GM08714 (cell line): ENCODE results near the gene ARMC8.

Source experiments
- H3K4me3 ChIP-seq: fragments of 200-500 bp; sonication (Bioruptor generic); 2 replicates; pipeline ENCODE4 v1.5.1; 2014; ENCODE audit warnings: mild to moderate bottlenecking, low read length, inconsistent platforms
- ZNF274 ChIP-seq: IDR thresholded peaks from 2 replicates; pipeline ENCODE4 v1.6.1; 2012; ENCODE audit warnings: mild to moderate bottlenecking, low read depth, low read length

The ARMC8 gene

DNA sequence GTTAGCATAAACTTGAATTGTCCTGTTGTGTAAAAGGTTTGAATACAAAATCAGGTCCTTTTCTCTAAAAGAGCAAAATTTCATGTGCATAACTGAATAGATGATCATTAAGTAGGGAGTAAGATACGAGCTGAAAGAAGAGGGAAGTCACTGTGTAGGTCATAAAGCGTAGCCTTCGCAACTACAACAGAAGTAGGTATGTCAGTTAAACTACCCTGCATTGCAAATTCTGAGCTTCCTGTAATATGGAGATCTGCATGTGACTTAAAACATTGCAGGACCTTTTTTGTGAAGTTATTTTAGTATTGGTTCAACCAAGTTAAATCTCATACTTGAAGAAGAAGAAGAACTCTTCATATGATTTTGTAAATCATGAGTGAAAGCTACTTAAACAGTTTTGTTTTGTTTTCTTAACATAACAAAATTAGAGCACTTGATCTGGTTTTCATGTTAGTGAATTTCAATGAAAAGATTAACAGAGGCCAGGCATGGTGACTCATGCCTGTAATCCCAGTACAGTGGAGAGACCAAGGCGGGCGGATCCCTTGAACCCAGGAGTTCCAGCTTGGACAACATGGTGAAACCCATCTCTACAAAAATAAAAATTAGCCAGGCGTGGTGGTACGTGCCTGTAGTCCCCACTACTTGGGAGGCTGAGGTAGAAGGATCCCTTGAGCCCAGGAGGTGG lies 26.4 kb downstream of the ARMC8 start:
- no peak overlapping the region for H3K4me3 ChIP-seq
- no peak for TF ChIP-seq ZNF274

DNA sequence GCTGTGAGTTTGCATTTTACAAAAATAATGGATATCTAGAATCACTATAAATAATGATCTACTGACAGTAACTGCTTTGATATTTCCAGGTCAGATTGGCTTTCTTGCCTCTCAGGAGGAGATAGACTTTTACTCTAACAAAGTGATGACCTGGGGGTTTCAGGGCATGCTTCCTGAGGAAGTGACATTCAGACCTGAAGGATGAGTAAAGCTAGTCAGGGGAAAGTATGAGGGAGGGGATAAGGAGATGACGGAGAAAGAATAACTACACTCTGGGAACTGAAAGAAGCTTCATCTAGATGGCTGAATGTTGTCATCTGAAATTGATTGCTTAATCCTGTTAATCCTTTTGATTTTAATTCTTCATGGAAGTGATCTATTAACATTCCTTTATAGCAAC lies 32.2 kb downstream of the ARMC8 start:
- no peak for TF ChIP-seq ZNF274
- no peak overlapping the region for H3K4me3 ChIP-seq

DNA sequence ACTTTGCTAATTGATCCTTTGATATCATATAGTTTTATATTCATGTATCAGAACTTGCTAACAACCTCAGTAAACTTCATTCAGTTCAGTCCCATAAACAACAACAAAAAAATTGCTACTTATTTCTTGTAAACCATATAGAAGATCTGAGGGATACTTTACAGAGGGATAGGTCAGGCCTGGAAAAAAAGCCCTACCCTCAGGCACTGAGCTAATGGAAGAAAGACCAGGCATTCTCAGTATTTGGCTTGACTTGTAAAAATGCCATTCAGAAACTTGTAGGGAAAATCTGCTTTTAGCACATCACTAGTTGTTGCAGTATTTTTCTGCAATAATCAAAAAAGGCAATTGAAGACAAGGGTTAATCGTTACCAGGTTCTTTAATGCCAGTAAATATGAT lies 33.1 kb downstream of the ARMC8 start:
- no peak overlapping the region for H3K4me3 ChIP-seq
- TF ChIP-seq ZNF274, result no peak

DNA sequence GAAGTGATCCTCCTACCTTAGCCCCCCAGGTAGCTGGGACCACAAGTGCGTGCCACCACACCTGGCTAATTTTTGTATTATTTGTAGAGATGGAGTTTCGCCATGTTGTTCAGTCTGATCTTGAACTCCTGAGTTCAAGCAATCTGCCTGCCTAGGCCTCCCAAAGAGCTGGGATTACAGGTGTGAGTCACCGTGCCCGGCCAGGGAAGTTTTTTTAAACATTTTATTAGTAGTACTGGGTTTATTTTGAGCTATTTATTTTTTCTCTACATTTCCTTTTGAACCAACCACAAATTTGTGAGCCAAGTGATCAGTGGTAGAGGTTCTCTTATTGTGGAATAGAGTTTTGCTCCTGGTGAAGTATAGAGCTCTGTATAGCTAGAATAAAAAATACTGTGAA lies 33.7 kb downstream of the ARMC8 start:
- H3K4me3 ChIP-seq, result no peak overlapping the region
- no peak for TF ChIP-seq ZNF274

DNA sequence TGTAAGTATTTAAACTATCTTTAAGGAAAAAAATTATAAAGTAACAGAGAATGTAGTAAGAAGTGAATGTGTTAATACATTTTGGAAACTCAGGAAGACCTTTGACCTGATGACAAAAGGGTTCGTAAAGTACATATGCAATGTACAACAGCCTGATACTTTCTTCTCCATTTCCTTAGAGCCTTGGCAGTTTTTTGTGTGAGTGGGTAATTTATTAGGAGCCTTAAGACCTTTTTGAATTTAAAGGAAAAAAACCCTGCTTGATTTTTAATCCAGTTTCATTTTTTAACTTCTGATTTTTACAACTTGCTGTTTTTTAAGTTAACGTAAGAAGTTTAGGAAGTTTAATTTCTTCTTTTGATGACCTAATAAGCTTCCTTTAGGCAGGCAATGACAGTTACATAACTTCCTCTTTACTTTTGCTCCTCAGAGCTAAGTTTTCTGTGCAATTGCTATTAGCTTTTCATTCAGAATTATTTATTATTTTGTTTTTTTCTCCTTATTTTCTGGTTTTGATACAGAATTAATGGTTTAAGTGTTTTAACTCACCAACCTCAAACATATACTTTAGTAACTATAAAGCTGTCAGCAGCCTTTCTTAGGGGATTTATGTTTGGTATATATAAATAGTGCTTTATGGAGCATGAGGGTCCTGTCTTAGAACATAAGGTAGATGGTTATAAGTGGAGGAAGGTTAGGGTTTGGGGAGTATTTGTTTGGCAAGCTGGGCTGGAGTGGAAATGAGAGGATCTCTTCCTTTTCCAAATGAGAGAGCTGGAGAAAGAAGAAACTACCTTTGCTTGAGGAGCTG lies 35.2 kb downstream of the ARMC8 start:
- H3K4me3 ChIP-seq, result no peak overlapping the region
- TF ChIP-seq ZNF274, result no peak

DNA sequence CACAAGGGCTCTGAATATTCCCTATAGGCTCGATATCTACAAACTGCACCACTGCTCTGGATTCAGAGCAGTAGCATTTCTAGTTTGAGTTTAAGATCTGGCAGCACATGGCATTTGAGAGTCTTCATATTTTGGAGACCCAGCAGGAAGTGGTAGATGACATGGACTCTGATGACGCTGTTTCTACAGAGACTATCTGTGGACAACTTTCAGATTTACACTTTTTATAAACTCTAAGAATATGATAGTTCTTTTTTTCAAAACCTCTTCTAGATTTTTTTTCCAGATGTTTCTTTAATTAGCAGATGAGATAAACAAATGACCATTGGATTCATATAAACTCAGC lies 35.8 kb downstream of the ARMC8 start:
- no peak overlapping the region for H3K4me3 ChIP-seq
- TF ChIP-seq ZNF274, result no peak

DNA sequence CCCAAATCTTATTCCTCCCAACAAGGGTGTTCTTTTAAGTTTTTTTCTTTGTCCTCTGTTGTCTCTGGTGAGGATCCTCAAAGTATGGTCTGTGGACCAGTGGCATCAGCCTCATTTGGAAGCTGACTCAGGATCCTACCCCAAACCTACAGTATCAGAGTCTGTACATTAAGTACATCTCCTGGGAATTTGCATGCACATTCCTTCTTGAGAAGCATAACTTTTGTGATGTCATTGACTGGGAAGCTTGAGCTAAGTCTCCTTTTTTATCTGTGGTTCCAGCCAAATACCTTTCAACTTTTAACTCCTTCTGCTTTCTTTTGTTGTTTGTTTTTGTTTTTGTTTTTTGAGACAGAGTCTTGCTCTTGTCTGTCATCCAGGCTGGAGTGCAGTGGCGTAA lies 40.5 kb downstream of the ARMC8 start:
- TF ChIP-seq ZNF274, result no peak

DNA sequence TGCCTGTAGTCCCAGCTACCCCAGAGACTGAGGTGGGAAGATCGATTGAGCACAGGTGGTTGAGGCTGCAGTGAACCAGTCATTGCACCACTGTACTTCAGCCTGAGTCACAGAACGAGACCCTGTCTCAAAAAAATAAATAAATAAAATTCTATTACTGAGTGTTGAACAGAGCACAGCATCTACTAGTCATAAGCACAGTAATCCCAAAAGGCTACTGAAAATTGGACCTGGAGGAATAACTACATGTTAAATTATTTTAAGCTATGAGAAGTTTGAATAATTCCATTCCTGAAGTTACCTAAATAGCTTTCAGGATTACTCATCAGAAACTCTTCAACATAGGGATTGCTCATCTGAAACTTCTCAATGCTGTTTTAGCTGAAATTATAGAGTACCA lies 43.4 kb downstream of the ARMC8 start:
- no peak overlapping the region for H3K4me3 ChIP-seq
- no peak for TF ChIP-seq ZNF274

More for the DNA sequence above, 40.5 kb downstream of the ARMC8 start:
- no peak overlapping the region for H3K4me3 ChIP-seq

DNA sequence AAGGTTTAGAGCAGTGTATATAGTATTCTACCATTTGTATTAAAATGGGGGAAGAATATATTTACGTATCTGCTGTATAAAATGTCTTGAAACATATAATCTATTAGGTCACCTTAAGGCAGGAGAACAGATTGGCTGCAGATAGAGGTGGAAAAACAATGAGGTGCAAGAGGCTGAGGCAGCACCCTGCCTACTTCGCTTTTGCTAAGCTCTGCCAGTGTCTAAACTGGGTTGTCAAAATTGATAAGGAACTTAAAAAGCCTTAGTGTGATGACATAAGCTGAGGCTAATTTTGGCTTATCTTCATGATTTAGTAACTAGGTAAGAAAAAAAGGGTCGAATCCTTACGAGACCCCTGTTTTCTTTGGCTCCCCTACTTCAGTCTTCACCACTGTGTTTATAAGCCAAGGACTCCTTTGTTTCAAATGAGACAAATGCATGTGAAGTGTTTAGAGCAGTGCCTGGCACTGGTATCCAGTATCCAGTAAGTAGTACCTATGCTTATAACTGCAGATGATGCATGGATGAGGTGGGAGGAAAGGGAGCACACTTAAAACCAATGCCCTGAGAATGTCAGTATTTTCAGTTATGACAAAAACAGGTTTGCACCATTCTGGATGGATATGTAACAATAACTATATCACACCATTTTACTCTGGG lies 45.7 kb downstream of the ARMC8 start:
- H3K4me3 ChIP-seq, result no peak overlapping the region
- no peak for TF ChIP-seq ZNF274

DNA sequence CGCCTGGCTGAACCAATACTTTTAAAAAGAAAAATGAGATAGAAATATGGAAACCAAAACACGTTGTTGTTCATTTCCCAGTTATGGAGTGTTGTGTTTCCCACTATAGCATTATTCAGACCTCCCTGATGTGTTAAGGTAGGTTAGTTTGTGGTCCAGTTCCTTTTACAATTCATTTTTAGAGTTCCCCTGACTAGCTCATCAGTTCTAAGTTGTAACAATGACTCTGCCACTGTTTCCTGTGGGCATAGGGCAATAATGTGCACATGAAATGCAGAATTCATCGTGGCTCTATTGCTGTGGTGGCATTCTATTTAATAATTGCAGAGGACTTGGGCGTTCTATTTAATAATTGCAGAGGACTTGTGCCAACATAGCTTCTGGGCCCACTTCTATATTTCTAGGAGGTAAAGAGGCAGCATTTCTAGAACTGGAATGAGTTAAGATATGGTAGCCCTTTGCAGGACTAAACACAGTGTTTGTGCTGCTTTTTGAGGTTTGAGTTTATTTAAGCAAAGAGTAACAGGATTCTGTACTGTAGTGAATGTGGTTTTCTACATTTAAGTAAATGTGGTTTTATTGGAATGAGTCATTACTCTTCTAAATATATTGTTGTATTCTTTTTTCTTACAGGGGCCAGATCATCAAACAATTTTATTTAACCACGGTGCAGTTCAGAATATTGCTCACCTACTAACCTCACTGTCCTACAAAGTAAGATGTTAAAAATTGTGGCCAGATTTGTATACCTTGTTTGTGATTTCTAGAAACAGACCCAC lies 47.5 kb downstream of the ARMC8 start:
- TF ChIP-seq ZNF274, result no peak
- no peak overlapping the region for H3K4me3 ChIP-seq

DNA sequence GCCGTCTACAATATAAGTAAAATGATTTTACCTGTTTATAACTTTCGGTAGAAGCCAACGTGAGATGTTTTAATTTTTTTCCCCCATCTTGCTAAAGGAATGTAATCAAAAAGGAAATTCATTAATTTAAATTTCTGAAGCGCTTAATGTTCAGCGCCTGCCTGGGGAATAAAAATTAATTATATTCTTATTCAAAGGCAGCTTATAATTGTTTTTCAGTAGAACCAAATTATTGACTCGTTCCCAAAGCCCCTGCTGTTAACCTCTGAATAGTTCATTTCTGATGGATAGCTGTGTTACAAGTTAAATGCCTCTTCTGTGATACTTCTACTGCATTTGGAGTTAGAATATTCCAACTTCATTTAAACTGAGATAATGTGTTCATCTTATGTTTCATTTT lies 51.6 kb downstream of the ARMC8 start:
- TF ChIP-seq ZNF274, result no peak
- no peak overlapping the region for H3K4me3 ChIP-seq

DNA sequence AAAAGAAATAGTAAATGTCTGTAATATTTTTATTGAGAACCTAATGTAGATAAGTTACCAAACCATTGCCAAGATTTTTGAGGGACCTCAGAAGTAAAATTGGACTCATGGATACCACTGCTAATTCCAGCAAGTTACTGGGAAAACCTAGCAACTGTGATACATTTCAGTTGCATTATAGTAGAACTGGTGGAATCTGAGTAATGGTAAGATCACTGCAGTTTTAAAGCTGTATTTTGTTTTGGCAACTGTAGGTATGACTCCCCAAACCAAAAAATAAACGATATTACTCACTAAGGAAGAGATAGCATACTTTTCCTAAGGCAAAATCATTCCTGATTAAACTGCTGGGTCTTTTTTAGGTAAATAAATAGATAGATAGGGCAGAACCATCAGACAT lies 54.0 kb downstream of the ARMC8 start:
- H3K4me3 ChIP-seq, result no peak overlapping the region
- TF ChIP-seq ZNF274, result no peak

DNA sequence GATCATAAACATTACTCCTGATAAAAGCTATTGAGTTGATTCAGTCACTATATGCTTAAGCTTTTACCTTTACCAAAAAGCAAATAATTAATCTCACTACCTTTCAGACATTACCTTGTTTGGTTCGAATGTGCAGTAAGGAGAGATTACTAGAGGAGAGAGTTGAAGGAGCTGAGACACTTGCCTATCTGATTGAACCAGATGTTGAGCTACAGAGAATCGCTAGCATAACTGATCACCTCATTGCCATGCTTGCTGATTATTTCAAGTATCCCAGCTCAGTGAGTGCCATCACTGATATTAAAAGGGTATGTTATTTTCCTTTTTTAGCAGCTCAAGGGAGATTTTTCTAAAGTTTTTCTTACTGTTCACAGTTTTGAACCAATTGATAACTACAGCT lies 54.6 kb downstream of the ARMC8 start:
- TF ChIP-seq ZNF274, result no peak

DNA sequence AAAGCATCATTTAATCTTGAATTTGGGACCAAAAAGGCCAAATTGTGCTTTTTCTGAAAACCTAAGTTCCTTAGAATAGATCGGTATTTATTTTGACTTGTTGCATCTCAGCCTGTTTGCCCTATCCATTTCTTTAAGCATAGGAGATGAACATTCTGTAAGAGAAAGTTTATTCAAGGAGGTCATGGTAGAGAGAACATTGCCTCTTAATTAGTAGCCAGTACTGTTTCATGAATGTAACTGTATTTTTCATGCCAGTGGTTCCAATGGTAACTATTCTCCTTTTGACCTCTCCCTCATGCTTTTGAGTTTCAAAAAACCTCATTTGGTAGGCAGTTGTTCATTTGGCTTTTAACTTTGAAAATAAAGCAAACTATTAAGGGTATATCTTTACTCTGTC lies 55.4 kb downstream of the ARMC8 start:
- TF ChIP-seq ZNF274, result no peak
- H3K4me3 ChIP-seq, result no peak overlapping the region

More for the DNA sequence above, 54.6 kb downstream of the ARMC8 start:
- H3K4me3 ChIP-seq, result no peak overlapping the region
